CD4-positive, alpha-beta T cell treated with Interleukin-15 for 1 hour (primary cell): Measurements from ENCODE around the gene PMP22.
"Not testable (repeated sequence)": the region's sequence is repeated elsewhere in the genome, so short reads cannot be mapped to it uniquely, and the experiment has no call there.

Experiments
- DNase-seq: peaks from one replicate; pipeline ENCODE4 v3.0.0-alpha.2; 2020

Gene PMP22

DNA sequence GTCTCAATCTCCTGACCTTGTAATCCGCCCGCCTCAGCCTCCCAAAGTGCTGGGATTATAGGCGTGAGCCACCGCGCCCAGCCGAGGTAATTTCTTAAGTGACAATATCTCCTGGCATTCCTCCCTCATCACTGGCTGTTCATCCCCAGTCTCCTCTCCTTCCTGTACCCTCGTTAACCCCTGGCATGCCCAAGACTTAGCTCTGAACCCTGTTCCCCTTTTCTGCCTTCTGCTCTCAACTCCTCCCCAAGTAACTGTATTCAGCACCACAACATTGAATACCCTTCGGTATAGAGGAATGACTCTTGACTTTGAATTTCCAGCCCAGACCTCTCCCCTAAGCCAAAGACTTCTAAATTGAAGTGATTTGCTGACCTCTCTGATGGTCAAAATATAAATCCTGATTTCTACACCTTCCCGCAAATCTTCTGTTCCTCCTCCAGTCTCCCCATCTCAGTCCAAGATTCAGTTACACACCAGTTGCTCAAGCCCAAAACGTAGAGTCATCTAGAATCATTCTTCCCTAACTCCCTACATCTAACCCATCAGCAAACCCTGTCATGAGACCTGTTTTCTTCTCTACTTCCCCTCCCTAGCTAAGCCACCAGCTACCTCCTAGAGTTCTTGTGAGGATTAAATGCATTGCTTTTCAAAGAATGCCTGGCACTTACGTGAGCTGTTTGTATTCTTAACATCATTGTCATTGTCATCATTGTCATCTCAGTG is 14.8 kb downstream of the PMP22 start:
- DNase-seq = no peak

DNA sequence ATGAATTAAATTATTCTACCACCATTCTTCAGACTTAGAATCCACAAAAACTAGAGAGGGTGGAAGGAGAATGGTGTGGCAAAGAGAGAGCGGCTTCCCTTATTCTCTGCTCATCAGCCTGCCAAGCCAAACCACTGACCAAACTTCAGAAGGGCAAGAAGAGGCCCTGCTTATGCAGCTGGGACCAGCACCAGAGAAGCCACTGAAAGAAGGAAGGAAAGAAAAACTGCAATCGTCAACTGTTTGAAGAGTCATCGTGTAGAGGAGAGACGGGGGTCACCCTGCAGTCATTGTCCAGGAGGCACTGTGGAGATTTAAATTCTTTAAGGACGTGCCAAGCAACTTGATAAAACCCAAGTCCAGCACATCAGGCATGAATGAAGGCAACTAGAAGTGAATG is 15.6 kb downstream of the PMP22 start:
- no peak for DNase-seq

DNA sequence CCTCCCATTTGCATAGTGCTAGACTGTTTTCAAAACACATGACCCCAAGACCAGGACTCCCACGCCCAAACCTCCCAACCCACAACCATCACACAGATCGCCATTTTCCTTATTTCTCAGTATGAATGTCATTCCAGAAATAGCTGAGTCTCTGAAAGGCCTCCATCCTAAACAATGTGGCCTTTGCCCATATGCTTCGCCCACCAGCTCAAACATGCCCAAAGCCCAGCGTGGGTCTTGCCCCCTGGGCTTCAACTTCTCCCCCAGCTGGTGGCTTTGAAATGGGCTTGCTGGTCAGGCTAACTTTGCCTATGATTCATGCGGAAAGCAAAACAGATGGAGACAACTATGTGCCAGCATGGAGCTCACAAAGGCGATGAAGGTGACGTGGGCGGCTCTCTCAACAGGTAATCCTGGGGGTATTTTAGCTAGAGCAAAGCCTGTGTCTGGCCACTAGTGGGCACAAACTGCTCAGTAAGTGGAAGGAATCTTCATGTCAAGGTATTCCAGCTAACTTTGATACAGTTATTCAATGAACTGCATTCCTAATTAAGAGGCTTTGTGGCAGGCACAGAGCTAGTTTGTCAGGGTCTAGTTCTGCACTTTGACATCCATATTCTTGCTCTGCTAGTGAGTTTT is 17.1 kb downstream of the PMP22 start:
- no peak for DNase-seq

DNA sequence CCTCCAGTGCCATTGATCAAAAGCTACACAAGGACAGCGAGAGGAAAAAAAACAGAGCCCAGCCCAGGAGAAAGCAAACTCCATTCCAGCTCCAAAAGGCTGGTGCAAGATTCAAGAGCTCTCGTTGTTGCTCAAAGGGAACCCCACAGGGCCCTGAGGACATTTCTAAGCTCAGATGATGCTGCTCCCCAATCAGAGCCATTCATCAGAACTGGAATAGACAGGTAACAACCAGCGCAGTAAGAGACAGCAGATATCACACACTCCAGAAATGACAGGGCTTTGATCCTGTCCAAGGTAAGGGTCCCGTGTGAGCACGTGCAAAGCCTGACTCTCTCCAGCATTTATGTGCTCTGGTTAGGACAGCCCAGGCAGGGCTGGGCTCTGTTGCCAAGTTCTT is 20.1 kb downstream of the PMP22 start:
- no peak for DNase-seq

DNA sequence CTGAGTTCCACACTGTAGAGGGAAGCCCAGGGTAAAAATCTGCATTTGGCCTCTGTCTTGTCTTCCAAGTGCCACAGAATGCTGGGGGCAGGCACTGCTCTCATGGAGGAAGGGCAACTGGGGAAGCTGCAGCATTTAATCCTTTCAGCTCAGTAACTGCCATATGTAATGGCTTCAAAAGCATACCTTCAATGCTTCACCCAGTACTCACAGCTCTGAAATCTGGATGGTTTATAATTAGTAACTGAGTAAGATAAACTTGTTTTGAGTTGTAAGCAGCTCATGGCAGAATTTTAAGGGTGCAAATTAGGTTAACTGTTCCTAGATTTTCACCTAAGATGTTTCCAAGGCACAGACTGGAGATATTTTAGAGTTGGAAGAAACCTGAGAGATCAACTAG is 24.5 kb downstream of the PMP22 start:
- DNase-seq = no peak

DNA sequence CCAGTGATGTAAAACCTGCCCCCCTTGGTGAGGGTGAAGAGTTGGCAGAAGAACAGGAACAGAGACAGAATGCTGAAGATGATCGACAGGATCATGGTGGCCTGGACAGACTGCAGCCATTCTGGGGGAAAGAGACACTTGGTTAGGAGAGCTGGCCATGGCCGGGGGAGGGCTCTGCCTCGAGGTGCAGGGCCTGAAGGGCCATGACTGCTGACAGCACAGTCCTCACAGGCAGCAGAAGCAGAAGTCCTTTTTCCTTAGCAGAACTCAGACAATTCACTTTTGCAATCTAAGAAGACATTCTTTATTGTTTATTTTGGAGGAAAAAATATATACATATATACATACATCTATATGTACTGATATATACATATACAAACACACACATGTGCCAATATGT is 25.6 kb downstream of the PMP22 start:
- DNase-seq = no peak

DNA sequence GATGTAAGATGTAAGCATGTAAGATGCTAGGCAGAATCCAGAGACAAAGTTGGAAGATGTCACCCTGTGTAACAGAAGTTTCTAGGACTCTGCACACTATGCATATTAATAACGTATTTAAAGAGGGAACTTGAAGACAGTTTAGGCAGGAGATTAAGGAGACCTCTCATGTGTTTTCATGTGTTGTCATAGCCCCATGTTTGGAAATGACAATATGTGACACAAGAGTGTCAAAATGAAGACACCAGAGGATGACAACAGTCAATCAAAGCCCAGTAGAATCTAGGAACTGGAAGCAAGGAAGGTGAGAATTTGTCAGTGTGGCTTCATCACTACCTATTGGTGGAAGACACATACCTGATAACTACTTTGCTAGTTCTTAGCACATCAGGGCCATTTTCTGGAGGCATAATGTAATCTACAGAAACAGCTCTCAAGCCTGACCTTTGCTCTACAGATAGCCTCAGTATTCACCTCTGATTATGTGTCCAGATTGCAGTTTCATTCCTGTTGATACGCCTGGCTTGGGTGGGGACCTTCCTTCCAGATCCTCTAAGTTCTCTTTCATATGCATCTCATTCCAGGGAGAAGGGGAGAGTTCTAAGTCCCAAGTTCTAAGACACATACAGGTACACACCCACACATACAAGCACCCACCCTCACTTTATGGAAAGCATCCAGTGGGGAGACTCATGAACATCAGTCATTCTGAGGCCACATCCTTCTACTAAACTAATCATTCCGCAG is 26.3 kb downstream of the PMP22 start:
- no peak for DNase-seq

DNA sequence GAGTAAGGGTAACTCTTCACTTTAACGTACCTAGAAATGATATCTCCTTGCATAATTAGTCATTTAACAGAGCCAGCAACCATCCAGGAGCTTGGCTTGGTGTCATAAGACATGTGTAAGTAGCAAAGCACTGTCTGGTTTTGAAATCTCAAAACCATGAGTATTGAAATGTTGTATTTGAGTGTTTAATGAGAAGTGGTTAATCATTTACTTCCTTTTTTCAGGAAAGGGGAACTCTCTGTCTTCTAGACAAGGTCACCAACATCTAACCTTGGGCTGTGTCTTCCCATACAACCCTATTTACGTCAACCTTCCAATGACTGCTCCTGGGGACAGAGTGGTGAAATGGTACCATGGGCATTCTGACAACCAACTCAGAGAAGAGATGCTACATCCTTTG is 27.1 kb downstream of the PMP22 start:
- DNase-seq = no peak

DNA sequence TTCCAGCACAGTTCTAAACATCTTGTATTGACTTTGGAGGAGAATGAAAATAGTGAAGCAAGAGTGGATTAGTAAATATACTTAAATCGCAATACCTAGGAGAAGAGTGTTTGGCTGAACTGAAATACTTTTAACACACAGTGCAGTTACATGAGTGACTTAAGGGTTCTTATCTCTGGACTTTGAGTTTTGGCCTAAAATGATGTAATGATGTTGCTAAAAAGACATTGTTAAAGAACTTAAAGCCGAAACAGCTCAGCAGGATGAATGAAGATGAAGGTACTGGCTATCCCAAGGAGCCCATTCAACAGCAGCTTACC is 28.1 kb downstream of the PMP22 start:
- no peak for DNase-seq

DNA sequence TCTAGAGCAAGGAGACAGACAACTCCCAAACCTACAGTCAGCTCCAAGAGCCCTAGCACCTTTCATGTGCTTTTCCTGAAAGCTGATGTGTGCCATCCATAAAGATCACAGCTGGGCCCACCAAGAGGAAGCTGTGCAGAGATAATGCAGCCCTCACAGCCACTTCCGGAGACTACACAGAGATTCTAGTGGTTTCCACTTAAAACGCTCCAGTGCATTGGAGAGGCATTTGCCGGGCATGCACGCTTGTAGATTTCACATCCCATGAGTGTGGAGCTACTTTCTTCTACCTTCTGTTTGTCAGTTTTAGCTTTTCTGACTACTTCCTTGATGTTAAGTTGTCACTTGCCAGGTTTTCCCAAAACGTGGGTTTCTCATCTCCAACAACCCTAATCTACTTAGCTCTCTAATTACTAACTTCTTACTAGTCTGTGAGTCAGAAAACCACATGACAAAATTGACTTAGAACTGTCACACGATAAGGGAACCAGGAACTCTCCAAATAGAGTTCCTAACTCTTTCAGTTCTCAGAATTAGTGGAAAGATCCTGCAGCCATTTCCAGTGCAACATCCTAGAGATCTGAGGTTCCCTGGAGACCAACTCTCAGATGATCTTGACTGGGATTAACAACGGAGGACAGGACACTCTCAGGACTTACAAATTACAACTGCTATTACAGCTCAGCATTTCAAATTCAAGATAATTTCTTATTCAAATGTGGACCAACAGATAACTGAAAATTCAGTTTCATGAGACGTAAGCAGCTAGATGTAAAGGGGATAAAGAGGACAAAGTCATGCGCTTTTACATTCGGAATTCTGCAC is 28.6 kb downstream of the PMP22 start:
- DNase-seq = no peak

DNA sequence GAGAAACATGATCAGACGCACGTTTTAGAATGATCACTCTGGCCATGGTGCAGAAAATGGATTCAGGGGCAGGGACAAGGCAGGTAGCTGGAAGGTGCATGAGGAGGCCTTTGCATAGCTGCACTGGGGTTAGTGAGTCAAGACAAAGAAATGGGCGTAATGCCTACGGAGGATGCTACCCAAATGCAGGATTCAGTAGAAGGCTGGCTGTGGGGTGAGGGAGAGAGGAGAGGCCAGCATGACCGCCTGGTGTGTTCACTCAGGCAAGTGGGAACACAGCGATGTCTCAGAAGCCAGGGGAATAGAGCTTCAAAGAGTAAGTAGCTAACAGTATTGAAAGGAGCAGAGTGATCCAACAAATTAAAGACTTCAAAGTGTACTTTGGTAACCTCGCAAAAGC is 31.2 kb downstream of the PMP22 start:
- no peak for DNase-seq

DNA sequence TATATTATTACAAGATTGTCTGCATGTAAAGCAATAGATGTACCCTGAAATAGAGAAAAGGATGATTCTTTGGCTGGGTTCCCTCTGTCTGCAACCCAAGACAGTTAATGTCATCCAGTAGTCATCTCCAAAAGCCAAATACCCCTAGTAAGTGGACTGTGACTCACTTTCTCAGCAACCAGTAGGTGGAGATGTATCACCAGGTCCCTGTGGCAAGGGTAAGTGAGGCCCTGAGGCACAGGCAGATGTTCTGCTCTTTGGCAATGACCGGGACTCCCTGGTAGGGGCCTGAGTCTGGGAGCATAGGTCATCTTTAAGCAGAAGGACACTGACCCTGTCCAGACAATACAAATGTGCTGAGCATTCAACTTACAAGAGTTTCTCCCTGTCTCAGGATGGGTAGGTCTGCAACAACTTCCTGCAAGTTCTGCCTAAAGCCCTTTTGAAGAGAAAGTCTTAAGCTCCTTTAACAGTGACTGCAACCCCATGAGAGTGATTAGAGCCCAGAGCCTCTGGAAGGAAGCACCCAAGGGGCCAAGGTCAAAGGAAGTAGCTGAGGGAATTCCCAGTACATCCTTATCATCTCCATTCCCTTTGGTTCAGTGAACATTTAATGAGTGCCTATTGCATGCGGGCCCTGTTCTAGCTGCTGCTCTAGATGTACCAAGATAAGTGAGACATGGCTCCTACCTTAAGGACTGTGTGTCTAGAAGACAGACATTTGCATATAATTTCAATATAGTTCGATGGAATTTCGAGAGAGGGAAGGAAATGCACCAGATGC is 31.9 kb downstream of the PMP22 start:
- no peak for DNase-seq

DNA sequence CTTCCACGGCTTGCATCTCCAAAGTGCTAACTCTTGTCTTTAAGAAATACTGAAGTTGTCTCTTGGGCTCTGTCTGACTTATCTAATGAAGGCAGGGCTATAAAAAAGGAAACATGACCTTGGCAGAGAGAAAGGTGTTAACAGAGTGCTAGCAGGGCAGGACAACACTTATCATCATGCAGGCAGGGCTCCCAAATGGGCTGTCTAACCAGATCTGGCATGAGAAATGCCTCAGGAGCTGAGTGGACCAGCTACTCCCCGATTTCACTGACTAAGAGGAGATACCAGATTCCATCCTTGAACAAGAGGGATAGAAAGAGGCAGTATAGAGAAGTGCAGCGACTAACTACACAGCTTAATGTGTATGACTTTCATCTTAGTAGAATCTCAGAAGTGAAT is 32.6 kb downstream of the PMP22 start:
- DNase-seq = no peak

DNA sequence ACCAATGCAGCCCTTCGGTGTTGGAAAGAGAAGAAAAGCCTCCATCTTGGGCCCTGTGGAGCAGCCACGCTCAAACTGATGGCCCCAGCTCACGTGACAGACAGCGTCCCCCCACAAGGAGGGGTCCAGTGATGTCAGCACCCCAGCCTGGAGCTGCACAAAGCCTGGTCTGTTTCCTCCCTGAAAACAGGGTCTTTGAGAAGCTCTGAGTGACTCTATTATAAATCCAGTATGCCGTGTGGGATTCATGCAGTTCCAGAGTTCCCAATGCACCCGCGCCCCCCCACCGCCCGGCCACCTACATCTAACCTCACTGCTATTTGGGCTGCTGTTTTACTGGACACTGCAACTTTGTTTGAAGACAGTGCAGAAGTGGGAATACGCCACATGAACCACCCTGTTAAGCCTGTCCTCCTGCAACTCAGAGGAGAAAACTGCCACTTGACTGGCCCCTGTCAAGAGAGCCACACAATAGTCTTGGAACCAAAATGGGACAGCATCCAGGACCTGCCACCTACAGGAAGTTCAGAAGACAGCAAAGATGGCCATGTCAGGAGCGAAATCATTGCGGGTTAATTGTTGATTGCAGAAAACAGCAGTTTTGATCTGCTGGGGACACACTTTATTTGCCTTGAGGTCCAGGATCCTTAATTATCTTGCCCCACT is 33.1 kb downstream of the PMP22 start:
- DNase-seq = no peak

DNA sequence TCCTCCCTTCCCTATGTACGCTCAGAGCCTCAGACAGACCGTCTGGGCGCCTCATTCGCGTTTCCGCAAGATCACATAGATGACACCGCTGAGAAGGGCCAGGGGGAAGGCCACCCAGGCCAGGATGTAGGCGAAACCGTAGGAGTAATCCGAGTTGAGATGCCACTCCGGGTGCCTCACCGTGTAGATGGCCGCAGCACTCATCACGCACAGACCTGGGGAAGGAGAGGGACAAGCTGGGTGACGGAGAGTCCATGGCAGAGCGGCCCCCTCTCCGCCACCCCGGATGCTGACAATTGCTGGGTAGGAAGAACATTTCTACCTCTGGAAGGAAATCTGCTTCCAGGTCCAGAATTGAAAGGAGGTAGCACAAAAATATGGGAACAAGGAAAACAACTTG is 34.3 kb downstream of the PMP22 start:
- no peak for DNase-seq

DNA sequence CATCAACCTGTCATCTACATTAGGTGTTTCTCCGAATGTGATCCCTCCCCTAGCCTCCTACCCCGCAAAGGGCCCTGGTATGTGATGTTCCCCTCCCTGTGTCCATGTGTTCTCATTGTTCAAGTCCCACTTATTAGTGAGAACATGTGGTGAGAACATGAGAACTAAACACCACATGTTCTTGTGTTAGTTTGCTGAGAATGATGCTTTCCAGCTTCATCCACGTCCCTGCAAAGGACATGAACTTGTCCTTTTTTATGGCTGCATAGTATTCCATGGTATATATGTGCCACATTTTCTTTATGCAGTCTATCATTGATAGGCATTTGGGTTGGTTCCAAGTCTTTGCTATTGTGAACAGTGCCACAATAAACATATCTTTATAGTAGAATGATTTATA is 43.3 kb downstream of the PMP22 start:
- not testable (repeated sequence) for DNase-seq

DNA sequence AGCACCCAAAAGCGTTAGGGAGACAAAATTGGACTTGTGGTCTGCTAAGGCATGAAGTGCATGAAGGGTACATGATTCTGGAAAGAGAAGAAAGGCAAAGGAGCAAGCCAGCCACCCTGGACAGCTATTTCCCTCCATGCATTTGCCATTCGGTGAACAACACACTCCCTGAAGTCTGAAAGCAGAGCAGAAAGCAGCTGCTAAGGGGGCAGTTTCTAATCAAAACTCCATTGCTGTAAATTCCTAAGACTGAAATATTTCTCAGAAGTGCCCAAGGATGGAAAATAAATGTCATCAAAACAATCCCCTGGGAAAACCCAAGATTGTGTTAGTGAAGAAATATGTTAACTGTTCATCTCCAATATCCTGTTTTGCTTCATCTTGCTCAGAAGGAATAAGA is 44.3 kb downstream of the PMP22 start:
- no peak for DNase-seq

DNA sequence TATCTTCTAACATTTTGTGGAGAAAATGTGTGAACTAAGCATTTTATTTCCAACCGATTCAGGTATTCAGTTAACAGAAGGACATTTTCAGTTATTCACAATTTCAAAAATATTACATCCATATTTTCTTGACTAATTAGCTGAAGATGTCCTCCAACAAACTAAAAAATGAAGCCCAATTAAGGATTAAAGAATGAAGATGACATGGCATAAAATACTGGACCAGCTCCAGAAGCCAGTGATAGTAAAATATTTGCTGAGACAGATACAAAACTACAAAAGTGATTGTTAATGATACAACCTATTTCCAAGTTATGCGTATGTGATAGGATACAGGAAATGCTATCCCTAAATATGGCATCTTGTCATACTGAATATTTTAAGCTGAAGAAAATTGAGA is 48.6 kb downstream of the PMP22 start:
- no peak for DNase-seq

DNA sequence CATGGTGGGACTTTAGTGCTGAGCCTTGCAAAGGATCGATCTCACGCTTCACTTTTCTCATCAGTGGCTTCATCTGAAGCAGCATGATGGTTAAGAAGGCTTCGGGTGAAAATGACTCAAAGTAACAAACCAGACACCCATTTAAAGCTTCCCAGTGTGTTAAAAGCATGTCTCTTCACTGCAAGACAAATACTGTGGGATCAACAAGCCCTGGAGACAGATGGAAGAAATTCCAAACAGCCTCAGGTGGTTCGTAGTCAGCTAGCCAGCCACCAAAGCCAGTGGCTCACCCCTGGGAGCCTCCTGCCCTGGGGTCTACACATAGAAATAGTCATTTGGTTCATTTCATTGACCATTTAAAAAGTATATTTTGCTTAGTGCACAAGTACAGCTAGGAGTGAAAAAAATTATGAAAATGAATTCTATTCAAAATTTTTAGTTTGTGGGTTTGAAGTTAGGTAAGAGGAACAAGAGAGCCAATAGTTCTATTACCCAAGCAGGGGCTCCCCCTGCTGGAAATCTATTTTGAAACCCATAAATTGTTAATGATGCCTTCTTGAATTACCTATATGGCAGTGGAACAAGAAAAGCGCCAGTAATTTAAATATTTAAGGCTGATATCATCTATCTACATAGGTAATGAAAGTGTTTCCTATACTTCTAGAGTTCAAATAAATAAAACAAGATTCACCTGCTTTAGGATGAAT is 51.6 kb downstream of the PMP22 start:
- no peak for DNase-seq

DNA sequence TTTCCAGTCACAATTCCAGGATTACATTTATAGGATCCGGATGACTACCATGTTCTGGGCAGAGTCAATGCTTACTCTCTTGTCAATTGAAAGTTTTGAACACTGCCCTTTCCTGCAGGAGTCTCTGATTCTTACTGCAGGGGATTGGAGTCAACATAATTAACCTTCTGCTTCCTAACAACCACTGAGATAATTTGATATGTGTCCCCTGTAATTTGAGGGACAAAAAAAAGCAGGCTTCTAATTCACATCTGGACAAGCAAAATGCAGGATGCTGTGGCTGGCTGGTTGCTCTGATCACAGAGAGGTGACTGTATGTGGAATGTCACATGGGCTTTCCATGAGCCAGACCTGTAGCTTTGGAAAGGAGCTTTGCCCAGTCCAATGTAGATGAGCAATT is 54.9 kb downstream of the PMP22 start:
- DNase-seq = no peak

DNA sequence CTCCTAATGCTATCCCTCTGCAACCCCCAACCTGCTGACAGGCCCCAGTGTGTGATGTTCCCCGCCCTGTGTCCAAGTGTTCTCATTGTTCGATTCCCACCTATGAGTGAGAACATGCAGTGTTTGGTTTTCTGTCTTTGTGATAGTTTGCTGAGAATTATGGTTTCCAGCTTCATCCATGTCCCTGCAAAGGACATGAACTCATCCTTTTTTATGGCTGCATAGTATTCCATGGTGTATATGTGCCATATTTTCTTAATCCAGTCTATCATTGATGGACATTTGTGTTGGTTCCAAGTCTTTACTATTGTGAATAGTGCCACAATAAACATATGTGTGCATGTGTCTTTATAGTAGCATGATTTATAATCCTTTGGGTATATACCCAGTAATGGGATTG is 62.1 kb downstream of the PMP22 start:
- DNase-seq = not testable (repeated sequence)
